ENCODE results near the gene LDLRAD3. TPM values are rescaled to one million over a fixed set of nuclear protein-coding genes. Genes with fewer than 3 reads are reported as not detected.

Gene LDLRAD3
- total RNA-seq, 1 donor from 2014 or later: 8.6 TPM

DNA sequence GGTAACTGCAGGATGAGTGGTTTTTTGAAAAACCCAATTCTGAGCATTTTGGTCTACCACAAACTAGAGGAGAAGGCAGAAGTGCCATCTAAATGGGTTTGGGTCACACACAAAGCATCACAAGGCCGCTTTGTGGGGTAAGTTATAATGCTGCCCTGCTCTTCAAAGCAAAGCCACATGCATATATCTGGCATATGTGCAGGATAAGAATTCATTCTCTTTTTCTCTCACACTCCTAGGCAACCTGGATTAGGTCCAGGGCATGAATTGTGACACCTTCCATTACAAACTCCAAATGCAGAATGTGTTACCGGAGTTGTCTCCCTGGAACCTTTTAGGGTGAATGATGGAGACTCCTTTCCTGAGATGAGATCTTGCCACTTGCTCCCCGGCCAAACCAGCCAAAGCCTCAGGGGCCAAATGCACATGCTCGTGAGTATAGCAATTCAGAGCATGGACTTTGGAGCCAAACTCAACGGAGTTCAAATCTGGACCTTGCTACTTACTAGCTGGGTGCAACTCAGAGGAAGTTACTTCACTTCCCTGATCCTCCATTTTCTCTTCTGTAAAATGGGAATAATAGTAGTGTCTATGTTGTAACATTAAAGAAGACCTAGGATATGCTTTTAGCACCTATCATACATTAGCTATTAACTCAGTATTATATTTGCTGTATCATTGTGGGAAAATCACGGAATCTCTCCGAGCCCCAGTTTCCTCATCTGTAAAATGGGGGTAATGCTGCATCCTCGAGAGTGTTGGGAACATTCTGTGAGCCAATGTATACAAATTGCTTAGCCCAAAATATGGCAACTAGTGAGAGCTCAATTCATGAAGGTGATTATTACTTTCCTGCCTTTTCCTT lies 248.8 kb downstream of the LDLRAD3 start:
- Mint-ChIP-seq H3K36me3 (ENCODE audit: low read depth) (no peaks in the 10 kb centered on the region), H3K27ac (ENCODE audit: unreplicated experiment) (no peak overlapping the region), H3K9me3 (ENCODE audit: low read depth) (no peaks in the 10 kb centered on the region), H3K4me1 (ENCODE audit: low read depth) (peaks cover 51% of the 10 kb centered on the region), H3K27me3 (ENCODE audit: low read depth) (no peaks in the 10 kb centered on the region), H3K4me3 (ENCODE audit: unreplicated experiment) (no peak overlapping the region)
- no peak for DNase-seq (ENCODE audit: low spot score)
- TF ChIP-seq, protein P1, sequence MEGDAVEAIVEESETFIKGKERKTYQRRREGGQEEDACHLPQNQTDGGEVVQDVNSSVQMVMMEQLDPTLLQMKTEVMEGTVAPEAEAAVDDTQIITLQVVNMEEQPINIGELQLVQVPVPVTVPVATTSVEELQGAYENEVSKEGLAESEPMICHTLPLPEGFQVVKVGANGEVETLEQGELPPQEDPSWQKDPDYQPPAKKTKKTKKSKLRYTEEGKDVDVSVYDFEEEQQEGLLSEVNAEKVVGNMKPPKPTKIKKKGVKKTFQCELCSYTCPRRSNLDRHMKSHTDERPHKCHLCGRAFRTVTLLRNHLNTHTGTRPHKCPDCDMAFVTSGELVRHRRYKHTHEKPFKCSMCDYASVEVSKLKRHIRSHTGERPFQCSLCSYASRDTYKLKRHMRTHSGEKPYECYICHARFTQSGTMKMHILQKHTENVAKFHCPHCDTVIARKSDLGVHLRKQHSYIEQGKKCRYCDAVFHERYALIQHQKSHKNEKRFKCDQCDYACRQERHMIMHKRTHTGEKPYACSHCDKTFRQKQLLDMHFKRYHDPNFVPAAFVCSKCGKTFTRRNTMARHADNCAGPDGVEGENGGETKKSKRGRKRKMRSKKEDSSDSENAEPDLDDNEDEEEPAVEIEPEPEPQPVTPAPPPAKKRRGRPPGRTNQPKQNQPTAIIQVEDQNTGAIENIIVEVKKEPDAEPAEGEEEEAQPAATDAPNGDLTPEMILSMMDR (IDR thresholded peaks at IDR 0.05): no peak

DNA sequence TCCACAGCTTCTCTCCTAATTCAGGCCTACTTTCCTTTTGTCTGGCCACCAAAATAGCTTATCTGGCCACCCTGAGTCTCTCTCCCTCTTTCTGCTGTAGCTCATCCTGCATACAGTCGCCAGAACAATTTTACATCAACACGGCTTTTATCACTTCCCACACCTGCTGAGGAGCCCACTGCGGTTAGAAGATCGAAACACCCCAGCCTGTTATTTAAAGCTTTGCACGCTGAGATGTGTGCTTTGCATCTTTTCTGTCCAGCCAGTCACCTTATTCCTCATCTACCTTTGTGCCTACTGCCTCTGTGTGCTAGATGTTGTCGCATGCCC lies 249.4 kb downstream of the LDLRAD3 start:
- Mint-ChIP-seq H3K9me3 (ENCODE audit: low read depth) (no peaks in the 10 kb centered on the region), H3K4me3 (ENCODE audit: unreplicated experiment) (no peak overlapping the region), H3K27ac (ENCODE audit: unreplicated experiment) (peak overlapping the region; percentile 55), H3K4me1 (ENCODE audit: low read depth) (peaks cover 46% of the 10 kb centered on the region), H3K27me3 (ENCODE audit: low read depth) (no peaks in the 10 kb centered on the region), H3K36me3 (ENCODE audit: low read depth) (no peaks in the 10 kb centered on the region)
- DNase-seq (ENCODE audit: low spot score): no peak
- TF ChIP-seq, protein P1 (IDR thresholded peaks at IDR 0.05): no peak

DNA sequence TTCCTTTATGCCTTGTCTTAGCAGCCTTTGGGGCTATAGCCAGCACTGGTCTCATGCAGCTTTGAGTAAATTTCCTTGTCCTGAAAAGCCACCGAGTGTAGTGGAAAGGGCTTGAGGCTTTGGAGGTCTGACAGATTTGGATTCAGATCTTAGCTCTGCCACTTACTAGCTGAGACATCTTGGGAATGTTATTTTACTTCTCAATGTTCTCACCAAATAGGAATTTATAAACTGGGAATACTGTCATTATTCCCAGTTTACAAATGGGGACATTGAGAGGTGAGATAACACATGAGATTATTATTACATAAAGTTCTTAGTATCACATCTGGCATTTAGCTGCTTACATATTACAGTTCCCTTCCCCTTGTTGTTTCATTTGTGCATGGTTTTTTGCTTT lies 249.9 kb downstream of the LDLRAD3 start:
- Mint-ChIP-seq H3K4me3 (ENCODE audit: unreplicated experiment) (no peak overlapping the region), H3K9me3 (ENCODE audit: low read depth) (no peaks in the 10 kb centered on the region), H3K36me3 (ENCODE audit: low read depth) (no peaks in the 10 kb centered on the region), H3K4me1 (ENCODE audit: low read depth) (peaks cover 46% of the 10 kb centered on the region), H3K27ac (ENCODE audit: unreplicated experiment) (peak overlapping the region; percentile 55), H3K27me3 (ENCODE audit: low read depth) (no peaks in the 10 kb centered on the region)
- TF ChIP-seq, protein P1 (IDR thresholded peaks at IDR 0.05): no peak
- DNase-seq (ENCODE audit: low spot score): no peak

DNA sequence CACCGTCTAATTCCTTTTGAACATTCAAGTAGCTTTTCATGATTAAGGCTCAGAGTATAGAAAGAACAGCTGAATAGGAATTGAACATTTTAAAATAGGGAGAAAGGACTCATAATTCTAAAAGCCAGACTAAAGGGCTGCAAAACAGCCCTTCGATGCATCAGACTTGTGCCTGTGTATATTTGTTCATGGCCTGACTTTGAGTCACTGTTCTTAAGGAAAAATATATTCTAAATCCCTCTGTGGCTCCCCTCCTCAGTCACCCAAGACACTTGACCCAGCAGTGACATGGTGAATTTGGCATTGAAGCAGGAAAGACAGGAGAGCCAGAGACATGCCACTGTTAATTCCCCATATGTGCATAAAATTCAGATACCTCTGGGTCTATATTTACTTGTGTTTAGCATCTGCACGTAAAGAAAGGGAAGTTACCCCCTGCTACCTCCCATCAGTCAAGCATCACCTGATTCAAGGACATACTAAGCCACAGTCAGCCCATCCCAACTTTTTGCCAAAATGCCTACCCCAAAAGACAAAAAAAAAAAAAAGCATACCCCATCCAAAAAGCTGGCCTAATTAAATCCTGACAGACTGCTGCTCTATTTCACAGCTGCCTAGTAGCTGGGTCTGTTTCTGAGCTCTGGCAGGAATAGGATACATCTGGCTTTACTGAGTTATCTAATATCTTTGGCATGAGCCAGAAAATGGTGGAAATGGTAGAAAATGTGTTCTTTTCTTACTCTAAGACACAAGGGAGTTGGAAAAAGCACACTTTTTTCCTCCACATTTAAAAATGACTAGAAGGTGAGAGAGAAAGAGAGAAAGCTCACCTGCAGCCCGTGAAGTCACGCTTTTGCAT lies 251.9 kb downstream of the LDLRAD3 start:
- H3K36me3 Mint-ChIP-seq (ENCODE audit: low read depth): peaks cover 8% of the 10 kb centered on the region
- DNase-seq (ENCODE audit: low spot score): no peak
- no peaks in the 10 kb centered on the region for H3K9me3 Mint-ChIP-seq (ENCODE audit: low read depth)
- TF ChIP-seq, protein P1 (IDR thresholded peaks at IDR 0.05): no peak
- H3K27ac Mint-ChIP-seq (ENCODE audit: unreplicated experiment): peak overlapping the region; percentile 34
- peaks cover 46% of the 10 kb centered on the region for H3K4me1 Mint-ChIP-seq (ENCODE audit: low read depth)
- peak overlapping the region; percentile 24 for H3K4me3 Mint-ChIP-seq (ENCODE audit: unreplicated experiment)
- no peaks in the 10 kb centered on the region for H3K27me3 Mint-ChIP-seq (ENCODE audit: low read depth)

DNA sequence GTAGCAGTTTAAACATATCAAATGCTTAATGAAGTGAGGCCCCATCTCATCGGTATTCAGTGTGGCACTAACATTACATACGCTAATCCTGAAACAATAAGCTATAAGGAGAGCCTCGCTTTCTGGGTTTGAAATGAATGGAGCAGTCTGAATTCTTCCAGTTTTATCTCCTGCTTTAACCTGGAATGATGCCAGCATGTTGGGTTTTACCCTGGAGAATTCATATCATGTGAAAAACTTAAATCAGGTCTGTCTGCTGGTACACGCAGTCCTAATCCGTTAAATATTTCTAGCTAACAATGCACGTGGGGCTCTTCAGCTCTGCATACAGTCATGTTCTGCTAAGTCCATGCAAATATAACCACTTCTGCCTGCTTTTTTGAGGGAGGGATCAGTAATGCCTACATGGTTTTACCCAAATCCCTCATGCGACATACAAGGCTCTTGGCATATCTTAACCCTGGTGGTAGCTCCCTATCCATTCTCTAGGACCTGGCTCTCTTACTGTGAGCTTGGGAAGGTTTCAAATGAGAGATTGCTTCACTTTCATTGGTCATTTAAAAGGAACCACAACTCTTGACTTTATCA lies 252.6 kb downstream of the LDLRAD3 start:
- H3K4me1 Mint-ChIP-seq (ENCODE audit: low read depth): peaks cover 46% of the 10 kb centered on the region
- no peak overlapping the region for H3K4me3 Mint-ChIP-seq (ENCODE audit: unreplicated experiment)
- H3K36me3 Mint-ChIP-seq (ENCODE audit: low read depth): peaks cover 8% of the 10 kb centered on the region
- H3K27me3 Mint-ChIP-seq (ENCODE audit: low read depth): no peaks in the 10 kb centered on the region
- no peak for DNase-seq (ENCODE audit: low spot score)
- H3K27ac Mint-ChIP-seq (ENCODE audit: unreplicated experiment): peak overlapping the region; percentile 34
- H3K9me3 Mint-ChIP-seq (ENCODE audit: low read depth): no peaks in the 10 kb centered on the region
- TF ChIP-seq, protein P1 (IDR thresholded peaks at IDR 0.05): no peak
